Caco-2 (cell line): ENCODE results near the gene NYNRIN. TPM values are rescaled to one million over a fixed set of nuclear protein-coding genes. Genes with fewer than 3 reads are reported as not detected.

Experiments used
- BruUV-seq: library from RNA; stranded (reverse); fragments of 400-500 nt; replicated peaks from 2 replicates; lab custom pipeline; 2021; lab: Mats Ljungman, UMichigan
- CTCF ChIA-PET: fragments of 300-600 bp; sonication (Branson Sonifier 250); formaldehyde crosslinking; loops from one replicate; lab custom pipeline; 2022; ENCODE audit warnings: antibody characterized with exemption; lab: Charles Lee
- POLR2A ChIA-PET: fragments of 300-600 bp; sonication (Branson Sonifier 250); formaldehyde crosslinking; loops from one replicate; lab custom pipeline; 2022; ENCODE audit warnings: antibody characterized with exemption; lab: Charles Lee
- DNase-seq, 2 experiments: peaks; one replicate each; pipeline versions ENCODE4 v3.0.0 to v3.0.0-alpha.2; 2020 to 2022
- H3K27me3 ChIP-seq: replicated peaks from 2 replicates; pipeline ENCODE4 v1.6.0; 2011; ENCODE audit warnings: low read length; ENCODE audit not compliant: control insufficient read depth, insufficient read depth
- H3K36me3 ChIP-seq: 2 replicates; pipeline ENCODE4 v1.5.1; 2011; ENCODE audit warnings: low read length; ENCODE audit not compliant: control insufficient read depth, insufficient read depth
- H3K4me1 ChIP-seq: fragments of 250-450 bp; sonication (Bioruptor Pico); 2 replicates; pipeline ENCODE4 v1.5.1; 2020; ENCODE audit warnings: mild to moderate bottlenecking
- H3K4me3 ChIP-seq: 2 replicates; pipeline ENCODE4 v1.5.1; 2011; ENCODE audit warnings: low read depth, mild to moderate bottlenecking, control low read depth, low read length
- H3K9me3 ChIP-seq: fragments of 250-450 bp; sonication (Bioruptor Pico); 2 replicates; pipeline ENCODE4 v1.5.1; 2020; ENCODE audit warnings: mild to moderate bottlenecking, moderate library complexity
- H3K27ac Mint-ChIP-seq: one replicate; pipeline ENCODE4 v1.8.0; 2022; ENCODE audit warnings: mixed read lengths; ENCODE audit not compliant: unreplicated experiment
- H3K27me3 Mint-ChIP-seq: one replicate; pipeline ENCODE4 v1.8.0; 2022; ENCODE audit warnings: mixed read lengths; ENCODE audit not compliant: insufficient read depth, unreplicated experiment
- H3K36me3 Mint-ChIP-seq: one replicate; pipeline ENCODE4 v1.8.0; 2022; ENCODE audit warnings: mild to moderate bottlenecking, mixed read lengths; ENCODE audit not compliant: insufficient read depth, unreplicated experiment
- H3K4me1 Mint-ChIP-seq: one replicate; pipeline ENCODE4 v1.8.0; 2022; ENCODE audit warnings: low read depth, mixed read lengths; ENCODE audit not compliant: unreplicated experiment
- H3K4me3 Mint-ChIP-seq: one replicate; pipeline ENCODE4 v1.8.0; 2022; ENCODE audit warnings: mild to moderate bottlenecking, moderate library complexity, mixed read lengths; ENCODE audit not compliant: unreplicated experiment
- H3K9me3 Mint-ChIP-seq: one replicate; pipeline ENCODE4 v1.8.0; 2022; ENCODE audit warnings: mixed read lengths; ENCODE audit not compliant: unreplicated experiment
- intact Hi-C: fragments of 100-400 bp; cut with micrococcal nuclease; formaldehyde crosslinking; loops from one replicate; pipeline ENCODE4 v1.10.0; 2022; ENCODE audit not compliant: unreplicated experiment
- total RNA-seq: library from RNA; stranded (reverse); gene quantifications from 2 replicates; pipeline ENCODE4 v1.2.3, GENCODE V29; 2022
- TF ChIP-seq, protein P1 (sequence below), 2 experiments: fragments of 200-600 bp in 1 of 2; IDR thresholded peaks; 1 replicate in 1 of 2; 2 replicates in 1 of 2; pipeline versions ENCODE4 v1.5.1 to v1.8.0; 2011 to 2022; ENCODE audit warnings: antibody characterized with exemption in 1 of 2, control low read depth in 1 of 2, inconsistent platforms in 1 of 2, low read depth in 1 of 2, low read length in 1 of 2, mild to moderate bottlenecking in 1 of 2, moderate library complexity in 1 of 2; ENCODE audit not compliant: insufficient read depth in 1 of 2, severe bottlenecking in 1 of 2, unreplicated experiment in 1 of 2

The NYNRIN gene
- total RNA-seq, 1 experiment from 2014 or later = 5.9 TPM

DNA sequence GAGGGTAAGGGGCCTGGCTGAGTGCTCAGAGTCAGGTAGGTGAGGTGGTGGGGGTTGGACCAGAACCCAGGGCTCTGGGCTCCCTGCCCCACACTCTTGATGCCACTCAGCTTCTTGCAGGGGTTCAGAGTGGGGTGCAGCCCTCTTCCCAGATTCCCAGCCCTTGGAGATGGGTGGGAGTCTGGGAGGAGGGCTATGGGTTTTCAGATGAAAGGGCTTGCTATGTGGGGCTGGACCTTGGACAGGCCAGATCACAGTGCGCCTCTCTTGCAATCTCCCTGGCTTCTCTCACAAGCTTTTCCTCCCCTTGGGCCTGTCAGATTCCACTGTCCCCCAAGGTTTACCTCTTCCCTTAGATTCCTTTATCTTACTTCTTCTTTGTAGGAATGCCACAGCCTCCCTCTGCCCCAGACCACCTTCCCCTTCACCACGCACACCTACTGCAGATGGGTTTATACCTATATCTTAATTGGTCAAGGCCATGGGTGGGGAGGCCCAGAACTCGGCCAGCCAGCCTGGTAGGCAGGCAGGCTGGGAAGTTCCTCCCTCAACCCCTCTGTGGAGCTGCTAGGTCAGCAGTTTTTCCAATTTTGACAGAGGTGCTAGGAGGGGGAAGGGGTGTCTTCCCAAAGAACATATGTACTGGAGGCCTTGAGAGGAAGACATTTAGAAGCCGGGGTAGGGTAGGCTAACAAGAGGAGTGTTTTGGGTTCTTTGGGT, 1.4 kb downstream of the NYNRIN start:
- peak overlapping the region; percentile 86 for H3K4me3 Mint-ChIP-seq
- CTCF ChIA-PET = no interaction called here
- peaks cover 40% of the 10 kb centered on the region for H3K4me1 Mint-ChIP-seq
- TF ChIP-seq, protein P1, sequence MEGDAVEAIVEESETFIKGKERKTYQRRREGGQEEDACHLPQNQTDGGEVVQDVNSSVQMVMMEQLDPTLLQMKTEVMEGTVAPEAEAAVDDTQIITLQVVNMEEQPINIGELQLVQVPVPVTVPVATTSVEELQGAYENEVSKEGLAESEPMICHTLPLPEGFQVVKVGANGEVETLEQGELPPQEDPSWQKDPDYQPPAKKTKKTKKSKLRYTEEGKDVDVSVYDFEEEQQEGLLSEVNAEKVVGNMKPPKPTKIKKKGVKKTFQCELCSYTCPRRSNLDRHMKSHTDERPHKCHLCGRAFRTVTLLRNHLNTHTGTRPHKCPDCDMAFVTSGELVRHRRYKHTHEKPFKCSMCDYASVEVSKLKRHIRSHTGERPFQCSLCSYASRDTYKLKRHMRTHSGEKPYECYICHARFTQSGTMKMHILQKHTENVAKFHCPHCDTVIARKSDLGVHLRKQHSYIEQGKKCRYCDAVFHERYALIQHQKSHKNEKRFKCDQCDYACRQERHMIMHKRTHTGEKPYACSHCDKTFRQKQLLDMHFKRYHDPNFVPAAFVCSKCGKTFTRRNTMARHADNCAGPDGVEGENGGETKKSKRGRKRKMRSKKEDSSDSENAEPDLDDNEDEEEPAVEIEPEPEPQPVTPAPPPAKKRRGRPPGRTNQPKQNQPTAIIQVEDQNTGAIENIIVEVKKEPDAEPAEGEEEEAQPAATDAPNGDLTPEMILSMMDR (IDR thresholded peaks at IDR 0.05; ENCODE audit: insufficient read depth in 1 of 2, low read depth in 1 of 2, low read length in 1 of 2, severe bottlenecking in 1 of 2, unreplicated experiment in 1 of 2) = no peak
- no peak for DNase-seq
- no peaks in the 10 kb centered on the region for H3K27me3 ChIP-seq
- peak overlapping the region; percentile 51 for H3K27ac Mint-ChIP-seq
- H3K36me3 Mint-ChIP-seq = no peaks in the 10 kb centered on the region
- H3K27me3 Mint-ChIP-seq = no peaks in the 10 kb centered on the region
- POLR2A ChIA-PET = no interaction called here
- no peaks in the 10 kb centered on the region for H3K9me3 Mint-ChIP-seq
- BruUV-seq = no TSS peak
- no peak overlapping the region; the same call in 1 of the 2 replicates for H3K4me3 ChIP-seq
- no peaks in the 10 kb centered on the region for H3K36me3 ChIP-seq
- no peaks in the 10 kb centered on the region for H3K9me3 ChIP-seq
- intact Hi-C loops = no loop called here
- peaks cover 11% of the 10 kb centered on the region for H3K4me1 ChIP-seq

DNA sequence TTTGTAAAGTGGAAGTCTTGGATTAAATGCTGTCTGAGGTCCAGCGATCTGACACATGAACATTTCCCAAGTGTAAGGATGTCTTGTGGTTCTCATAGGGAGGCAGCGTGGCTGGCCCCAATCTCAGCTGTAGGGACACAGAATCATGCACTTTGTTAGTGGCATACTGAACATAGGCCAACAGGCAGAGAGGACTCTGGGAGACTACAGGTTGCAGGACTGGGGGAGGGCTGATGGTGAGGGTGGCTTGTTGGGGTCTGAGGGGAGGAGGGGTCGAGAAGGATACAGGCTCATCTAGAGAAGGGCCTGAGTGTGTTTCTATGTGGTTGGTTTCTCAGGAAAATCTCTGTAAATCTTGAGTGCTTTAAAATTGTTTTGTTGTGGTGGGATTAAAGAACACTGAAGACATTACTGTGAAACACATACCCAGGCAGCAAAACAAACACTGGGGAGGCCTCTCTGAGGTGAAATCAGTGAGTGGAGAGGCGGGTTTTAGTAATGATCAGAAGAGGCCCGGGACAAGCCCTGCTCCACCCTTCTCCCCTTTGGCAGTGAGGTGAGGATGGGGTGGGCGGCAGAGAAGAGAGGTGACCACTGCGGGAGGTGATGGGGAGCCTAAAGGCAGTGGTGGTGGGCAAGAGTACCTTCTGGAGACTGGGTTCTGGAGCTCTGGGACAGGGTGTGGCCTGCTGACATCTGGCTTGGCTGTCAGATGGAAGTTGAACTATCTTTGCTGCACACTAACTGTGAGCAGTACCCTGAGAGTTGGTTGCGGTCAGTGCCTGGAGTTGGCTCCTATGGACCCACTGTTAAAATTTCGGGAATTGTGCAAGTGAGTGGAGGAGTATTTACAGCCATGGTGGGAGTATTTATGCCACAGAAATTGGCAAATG, 3.3 kb downstream of the NYNRIN start:
- DNase-seq = no peak
- Histone ChIP-seq H3K4me3 (no peak overlapping the region), H3K36me3 (no peaks in the 10 kb centered on the region), H3K27me3 (no peaks in the 10 kb centered on the region), H3K9me3 (no peaks in the 10 kb centered on the region), H3K4me1 (peaks cover 11% of the 10 kb centered on the region)
- Mint-ChIP-seq H3K27me3 (no peaks in the 10 kb centered on the region), H3K36me3 (no peaks in the 10 kb centered on the region), H3K4me1 (peaks cover 40% of the 10 kb centered on the region), H3K9me3 (no peaks in the 10 kb centered on the region), H3K27ac (no peak overlapping the region), H3K4me3 (no peak overlapping the region)
- intact Hi-C loops = no loop called here
- TF ChIP-seq, protein P1 (IDR thresholded peaks at IDR 0.05; ENCODE audit: insufficient read depth in 1 of 2, low read depth in 1 of 2, low read length in 1 of 2, severe bottlenecking in 1 of 2, unreplicated experiment in 1 of 2) = no peak
- BruUV-seq = TSS peak; percentile 21
- CTCF ChIA-PET = no interaction called here
- POLR2A ChIA-PET = no interaction called here

DNA sequence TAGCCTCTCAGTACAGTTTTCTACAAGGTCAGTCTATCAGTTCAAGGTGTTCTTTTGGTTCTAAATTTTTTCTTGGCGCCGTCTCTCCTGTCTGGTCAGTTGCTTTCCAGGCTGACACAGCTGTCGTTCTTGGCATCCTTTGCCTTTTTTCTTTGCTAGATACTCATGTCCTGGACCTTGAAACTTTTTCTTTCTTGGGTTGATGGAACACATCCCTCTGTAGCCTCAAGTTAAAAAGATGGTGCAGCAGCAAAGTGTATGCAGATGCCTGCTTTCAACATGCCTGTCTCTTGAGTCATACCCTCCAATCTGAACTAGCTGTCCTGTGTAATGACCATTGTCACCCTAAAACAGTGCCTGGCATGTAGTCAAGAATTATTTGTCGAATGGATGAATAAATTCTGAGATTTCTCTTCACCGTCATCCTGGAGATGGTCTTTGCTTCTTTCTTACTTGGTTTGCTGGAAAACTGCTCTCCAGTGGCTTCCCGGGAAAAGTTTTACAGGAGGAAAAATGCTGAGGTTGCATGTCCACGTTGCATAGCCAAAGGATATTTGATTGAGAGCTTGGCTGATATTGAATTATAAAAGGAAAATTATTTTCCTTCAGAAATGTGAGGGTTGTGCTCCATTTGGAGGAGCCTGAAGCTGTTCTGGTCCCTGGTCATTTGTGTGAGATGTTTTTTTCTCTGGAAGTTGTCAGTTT, 4.6 kb downstream of the NYNRIN start:
- H3K4me3 ChIP-seq = no peak overlapping the region
- intact Hi-C loops = no loop called here
- ChIA-PET POLR2A (no interaction called here), CTCF (no interaction called here)
- peaks cover 33% of the 10 kb centered on the region for H3K4me1 Mint-ChIP-seq
- no peaks in the 10 kb centered on the region for H3K36me3 Mint-ChIP-seq
- no peaks in the 10 kb centered on the region for H3K27me3 ChIP-seq
- TF ChIP-seq, protein P1 (IDR thresholded peaks at IDR 0.05; ENCODE audit: insufficient read depth in 1 of 2, low read depth in 1 of 2, low read length in 1 of 2, severe bottlenecking in 1 of 2, unreplicated experiment in 1 of 2) = no peak
- H3K4me1 ChIP-seq = peaks cover 11% of the 10 kb centered on the region
- no TSS peak for BruUV-seq
- no peak for DNase-seq
- no peaks in the 10 kb centered on the region for H3K9me3 ChIP-seq
- H3K4me3 Mint-ChIP-seq = no peak overlapping the region
- H3K36me3 ChIP-seq = no peaks in the 10 kb centered on the region
- H3K27me3 Mint-ChIP-seq = no peaks in the 10 kb centered on the region
- H3K9me3 Mint-ChIP-seq = no peaks in the 10 kb centered on the region
- H3K27ac Mint-ChIP-seq = no peak overlapping the region
